Astrocyte of the spinal cord (primary cell): ENCODE data around the gene ZFHX3.
A peak's percentile ranks its signal among the peaks of the same experiment; 100 is the strongest.

ENCODE experiments used
- DNase-seq: peaks from one replicate; pipeline ENCODE4 v3.0.0; 2011; ENCODE audit warnings: low read depth, low spot score
- H3K4me3 ChIP-seq: 2 replicates; pipeline ENCODE4 v1.5.1; 2011; ENCODE audit warnings: low read depth, mild to moderate bottlenecking, low read length, moderate library complexity
- CTCF ChIP-seq: IDR thresholded peaks from 2 replicates; pipeline ENCODE4 v1.5.1; 2012; ENCODE audit warnings: low read depth, mild to moderate bottlenecking, low read length, inconsistent platforms
- in situ Hi-C: cut with HindIII; loops from 2 replicates; pipeline ENCODE4 v1.10.0; 2017; ENCODE audit warnings: low sequenced_read_pairs

Gene ZFHX3

GRCh38 chr16:72961115-72961832, 86.7 kb downstream of the ZFHX3 start:
- H3K4me3 ChIP-seq = no peak overlapping the region
- DNase-seq = no peak
- in situ Hi-C loops = no loop called here
- peak; percentile 52 for TF ChIP-seq CTCF

- no peak for TF ChIP-seq CTCF
- no peak for DNase-seq
- in situ Hi-C loops = no loop called here
- no peak overlapping the region for H3K4me3 ChIP-seq
Observed at GRCh38 chr16:72960101-72960500, 87.8 kb downstream of the ZFHX3 start.

GRCh38 chr16:72959301-72959996, 88.5 kb downstream of the ZFHX3 start:
- in situ Hi-C loops = no loop called here
- DNase-seq = no peak
- H3K4me3 ChIP-seq = no peak overlapping the region
- no peak for TF ChIP-seq CTCF

- no peak for DNase-seq
- in situ Hi-C loops = no loop called here
- no peak for TF ChIP-seq CTCF
- H3K4me3 ChIP-seq = no peak overlapping the region
Observed at GRCh38 chr16:72958522-72959076, 89.3 kb downstream of the ZFHX3 start.

GRCh38 chr16:72957303-72958277, 90.3 kb downstream of the ZFHX3 start:
- no peak overlapping the region for H3K4me3 ChIP-seq
- no peak for DNase-seq
- no peak for TF ChIP-seq CTCF
- in situ Hi-C loops = no loop called here
